Effector memory CD4-positive, alpha-beta T cell (primary cell): ENCODE measurements around the gene RNU5D-1.
"Not testable (repeated sequence)": the region's sequence is repeated elsewhere in the genome, so short reads cannot be mapped to it uniquely, and the experiment has no call there.

Experiments
- DNase-seq, 3 donors: peaks; one replicate each; pipeline ENCODE4 v3.0.0-alpha.2; 2020
- H3K27ac ChIP-seq: 2 replicates; pipeline ENCODE4 v1.7.0; 2013; ENCODE audit warnings: mild to moderate bottlenecking, low read length, moderate library complexity; ENCODE audit not compliant: insufficient read depth, poor library complexity, severe bottlenecking
- H3K27me3 ChIP-seq: replicated peaks from 2 replicates; pipeline ENCODE4 v1.7.0; 2013; ENCODE audit warnings: mild to moderate bottlenecking, low read length; ENCODE audit not compliant: insufficient read depth, control insufficient read depth, poor library complexity, severe bottlenecking
- H3K36me3 ChIP-seq: 2 replicates; pipeline ENCODE4 v1.7.0; 2013; ENCODE audit warnings: mild to moderate bottlenecking, low read length, moderate library complexity; ENCODE audit not compliant: control insufficient read depth, insufficient read depth
- H3K4me1 ChIP-seq: 2 replicates; pipeline ENCODE4 v1.7.0; 2013; ENCODE audit warnings: low read length, mild to moderate bottlenecking; ENCODE audit not compliant: control insufficient read depth, insufficient read depth, poor library complexity, severe bottlenecking
- H3K4me3 ChIP-seq: 2 replicates; pipeline ENCODE4 v1.7.0; 2013; ENCODE audit warnings: low read length, low read depth, mild to moderate bottlenecking; ENCODE audit not compliant: insufficient read depth, poor library complexity, severe bottlenecking
- H3K9me3 ChIP-seq: 2 replicates; pipeline ENCODE4 v1.7.0; 2013; ENCODE audit warnings: mild to moderate bottlenecking, low read length, moderate library complexity; ENCODE audit not compliant: control insufficient read depth

Gene RNU5D-1

GRCh38 chr1:44766421-44766820 lies 35.5 kb upstream of the RNU5D-1 start:
- H3K36me3 ChIP-seq, result not testable (repeated sequence)

GRCh38 chr1:44760876-44761275 lies 29.9 kb upstream of the RNU5D-1 start:
- no peaks in the 10 kb centered on the region for H3K9me3 ChIP-seq
- no peak for DNase-seq
- no peaks in the 10 kb centered on the region for H3K36me3 ChIP-seq
- no peaks in the 10 kb centered on the region for H3K27me3 ChIP-seq
- no peak overlapping the region for H3K27ac ChIP-seq
- no peaks in the 10 kb centered on the region for H3K4me1 ChIP-seq
- no peak overlapping the region for H3K4me3 ChIP-seq

More at GRCh38 chr1:44766421-44766820, 35.5 kb upstream of the RNU5D-1 start:
- not testable (repeated sequence) for H3K4me3 ChIP-seq, H3K27ac ChIP-seq, H3K9me3 ChIP-seq, DNase-seq, H3K4me1 ChIP-seq, H3K27me3 ChIP-seq

GRCh38 chr1:44759077-44759476 lies 28.1 kb upstream of the RNU5D-1 start:
- no peak for DNase-seq
- no peaks in the 10 kb centered on the region for H3K36me3 ChIP-seq

GRCh38 chr1:44757420-44757819 lies 26.4 kb upstream of the RNU5D-1 start:
- Histone ChIP-seq H3K27ac (no peak overlapping the region), H3K27me3 (no peaks in the 10 kb centered on the region), H3K36me3 (no peaks in the 10 kb centered on the region), H3K9me3 (no peaks in the 10 kb centered on the region), H3K4me1 (no peaks in the 10 kb centered on the region), H3K4me3 (no peak overlapping the region)
- no peak for DNase-seq

More at GRCh38 chr1:44759077-44759476, 28.1 kb upstream of the RNU5D-1 start:
- H3K4me3 ChIP-seq, result no peak overlapping the region
- H3K4me1 ChIP-seq, result no peaks in the 10 kb centered on the region
- H3K27me3 ChIP-seq, result no peaks in the 10 kb centered on the region
- no peak overlapping the region for H3K27ac ChIP-seq
- H3K9me3 ChIP-seq, result no peaks in the 10 kb centered on the region

GRCh38 chr1:44747878-44748277 lies 16.9 kb upstream of the RNU5D-1 start:
- no peaks in the 10 kb centered on the region for H3K4me1 ChIP-seq
- no peaks in the 10 kb centered on the region for H3K27me3 ChIP-seq
- DNase-seq, result no peak
- H3K4me3 ChIP-seq, result no peak overlapping the region
- H3K9me3 ChIP-seq, result no peaks in the 10 kb centered on the region
- H3K27ac ChIP-seq, result no peak overlapping the region
- no peaks in the 10 kb centered on the region for H3K36me3 ChIP-seq

- peaks cover 6% of the 10 kb centered on the region for H3K4me1 ChIP-seq
- no peaks in the 10 kb centered on the region for H3K9me3 ChIP-seq
- H3K27me3 ChIP-seq, result no peaks in the 10 kb centered on the region
- DNase-seq, result no peak
- no peak overlapping the region for H3K27ac ChIP-seq
- no peaks in the 10 kb centered on the region for H3K36me3 ChIP-seq
- no peak overlapping the region for H3K4me3 ChIP-seq
These were observed 12.2 kb upstream of the RNU5D-1 start for GRCh38 chr1:44743211-44743610.

- Histone ChIP-seq H3K27me3 (no peaks in the 10 kb centered on the region), H3K27ac (no peak overlapping the region), H3K4me3 (peak overlapping the region; percentile 72), H3K4me1 (peaks cover 6% of the 10 kb centered on the region), H3K36me3 (no peaks in the 10 kb centered on the region), H3K9me3 (no peaks in the 10 kb centered on the region)
- no peak for DNase-seq
These were observed 9.2 kb upstream of the RNU5D-1 start for GRCh38 chr1:44740179-44740617.

GRCh38 chr1:44739307-44740178 lies 8.6 kb upstream of the RNU5D-1 start, which contains the start of gene KIF2C:
Gene KIF2C (plus strand): TSS chr1:44739837. CDS start chr1:44739933, 96 bp downstream.
- Histone ChIP-seq H3K27ac (peak within 1 kb of the TSS; percentile 85), H3K4me3 (peak within 1 kb of the TSS; percentile 72), H3K27me3 (no peaks in the 10 kb centered on the region), H3K36me3 (no peaks in the 10 kb centered on the region), H3K9me3 (no peaks in the 10 kb centered on the region), H3K4me1 (peaks cover 6% of the 10 kb centered on the region)
- peak; percentile 89 to 93 (median 91) for DNase-seq

GRCh38 chr1:44738953-44739306 lies 8.0 kb upstream of the RNU5D-1 start:
- DNase-seq, H3K27me3 ChIP-seq, H3K9me3 ChIP-seq, H3K4me1 ChIP-seq, H3K36me3 ChIP-seq: not testable (repeated sequence)
- H3K4me3 ChIP-seq, result peak overlapping the region; percentile 72
- H3K27ac ChIP-seq, result peak overlapping the region; percentile 85

- H3K27ac ChIP-seq, result no peak overlapping the region
- H3K9me3 ChIP-seq, result no peaks in the 10 kb centered on the region
- no peaks in the 10 kb centered on the region for H3K36me3 ChIP-seq
- H3K4me3 ChIP-seq, result no peak overlapping the region
- DNase-seq, result no peak
- H3K4me1 ChIP-seq, result peaks cover 6% of the 10 kb centered on the region
- H3K27me3 ChIP-seq, result no peaks in the 10 kb centered on the region
These were observed 5.0 kb upstream of the RNU5D-1 start for GRCh38 chr1:44735992-44736391.
